Stimulated activated CD8-positive, alpha-beta memory T cell treated with anti-CD3 and anti-CD28 coated beads, Interleukin-7, amount 100 ng/mL, for 48 hours (primary cell): Measurements from ENCODE around the gene TRIM29.
"Not testable (repeated sequence)": the region's sequence is repeated elsewhere in the genome, so short reads cannot be mapped to it uniquely, and the experiment has no call there.

ENCODE experiments used
- DNase-seq, 2 donors: peaks; one replicate each; pipeline ENCODE4 v3.0.0-alpha.2; 2020; ENCODE audit warnings: low read depth in 1 of 2; ENCODE audit errors: extremely low read depth in 1 of 2

TRIM29 gene

DNA sequence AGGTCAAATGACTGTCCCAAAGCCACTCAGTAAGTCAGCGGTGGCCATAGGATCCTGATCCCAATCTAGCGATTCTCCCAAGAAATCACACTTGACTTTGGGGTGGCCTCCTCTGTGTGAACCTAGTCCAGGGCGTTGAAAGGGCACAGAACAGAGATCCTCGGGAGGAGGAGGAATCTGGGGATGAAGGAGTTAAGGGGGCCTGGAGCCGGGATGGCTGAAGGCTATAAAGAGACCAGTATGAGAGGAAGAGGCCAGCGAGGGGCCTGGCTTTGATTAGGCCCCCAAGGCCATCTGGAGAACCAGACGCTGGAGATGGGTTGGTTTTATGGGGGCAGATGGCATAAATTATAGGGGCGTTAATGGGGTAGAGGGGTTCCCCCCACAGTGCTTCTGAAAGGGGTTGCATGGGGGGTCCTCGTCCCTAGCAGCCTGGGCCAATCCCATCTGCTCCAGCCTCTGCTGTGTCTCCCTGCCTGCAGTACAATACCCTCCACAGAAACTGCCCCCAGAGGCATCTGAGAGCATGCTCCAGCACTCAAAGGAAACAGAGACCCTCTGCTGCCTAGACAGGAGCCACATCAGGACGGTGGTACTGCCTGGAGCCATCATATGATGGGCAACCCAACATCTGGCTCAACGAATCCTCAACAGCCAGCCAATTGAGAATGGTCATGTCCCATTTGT lies 35.2 kb upstream of the TRIM29 start:
- no peak for DNase-seq

GRCh38 chr11:120172054-120172911 lies 34.4 kb upstream of the TRIM29 start:
- DNase-seq: peak in 1 of 2 donors; percentile 28

DNA sequence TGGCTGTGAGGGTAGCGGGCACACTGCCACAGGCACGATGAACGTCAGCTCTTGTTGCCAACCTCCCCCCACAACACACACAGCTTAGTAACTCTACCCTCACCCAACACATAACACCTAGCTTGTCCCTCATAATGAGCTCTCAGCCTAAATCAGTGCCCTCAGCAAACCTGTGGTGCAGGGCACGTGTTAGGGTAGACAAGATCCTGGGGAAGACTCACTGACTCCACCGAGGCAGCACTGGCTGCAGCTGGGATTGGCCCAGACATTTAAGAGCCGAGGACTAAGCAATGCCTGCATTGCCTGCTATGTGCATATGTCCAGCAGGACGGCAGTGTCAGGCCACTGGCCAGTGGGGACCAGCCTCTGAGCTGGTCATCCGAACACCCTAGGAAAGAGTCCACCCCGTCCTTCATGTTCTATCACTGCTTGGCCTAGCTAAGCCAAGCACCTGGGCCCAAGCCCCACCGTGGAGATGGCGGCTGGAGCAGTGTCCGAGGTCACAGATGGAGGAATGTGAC lies 32.9 kb upstream of the TRIM29 start:
- DNase-seq: no peak

DNA sequence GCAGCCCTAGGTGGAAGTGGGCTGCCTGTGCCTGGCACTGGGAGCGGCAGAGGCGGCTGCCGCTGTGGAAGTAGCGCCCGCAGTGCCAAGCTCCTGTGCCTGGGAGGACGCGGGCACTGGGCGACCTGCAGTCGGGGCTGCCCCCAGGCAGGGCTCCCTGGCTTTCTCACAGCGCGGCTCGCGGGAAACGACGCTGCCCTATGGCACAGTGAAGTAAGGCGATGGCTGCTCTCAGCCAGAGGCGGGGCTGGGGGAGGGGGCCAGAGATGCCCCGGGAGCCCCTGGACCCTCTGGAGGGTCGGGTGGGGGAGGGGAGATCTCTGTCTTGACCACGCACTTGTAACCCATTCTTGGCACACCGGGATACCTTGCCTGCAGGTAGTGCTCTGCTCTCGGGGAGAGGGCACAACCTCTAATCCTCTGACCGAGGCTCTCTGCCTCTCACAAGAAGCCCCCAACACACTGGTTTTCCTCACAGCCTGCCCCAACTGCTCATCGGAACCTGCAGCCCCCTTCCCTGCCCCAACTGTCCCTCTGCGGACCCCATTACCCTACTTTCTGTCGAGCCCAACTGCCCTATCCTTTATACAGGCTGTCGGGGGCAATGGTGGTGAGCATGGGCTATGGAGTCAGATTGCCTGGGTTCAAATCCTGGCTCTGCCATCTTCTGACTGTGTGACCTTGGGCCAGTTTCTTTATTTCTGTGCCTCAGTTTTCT lies 32.2 kb upstream of the TRIM29 start:
- no peak for DNase-seq

- peak; percentile 10 to 33 for DNase-seq
Measured at GRCh38 chr11:120168960-120169681, 31.2 kb upstream of the TRIM29 start.

GRCh38 chr11:120168108-120168959 lies 30.4 kb upstream of the TRIM29 start:
- DNase-seq: no peak

DNA sequence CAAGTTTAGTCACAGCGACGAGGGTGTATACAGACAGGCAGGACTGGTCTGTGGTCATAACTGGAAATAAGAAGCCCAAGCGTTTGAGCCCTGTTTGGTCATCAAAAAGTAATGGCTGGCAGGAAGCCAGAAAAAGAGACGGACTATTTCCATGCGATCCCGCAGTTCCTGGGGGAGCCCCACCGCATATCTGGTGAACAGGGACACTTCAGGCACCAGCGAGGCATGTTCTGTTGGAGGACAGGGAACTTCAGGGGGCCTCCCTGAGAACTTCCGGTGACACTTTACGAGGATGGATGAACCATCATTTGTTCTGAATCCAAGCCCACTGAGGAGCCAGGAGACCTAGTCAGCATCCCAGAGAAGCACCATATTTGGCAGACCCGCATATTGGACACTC lies 29.7 kb upstream of the TRIM29 start:
- no peak for DNase-seq

GRCh38 chr11:120160436-120160835 lies 22.5 kb upstream of the TRIM29 start:
- no peak for DNase-seq

DNA sequence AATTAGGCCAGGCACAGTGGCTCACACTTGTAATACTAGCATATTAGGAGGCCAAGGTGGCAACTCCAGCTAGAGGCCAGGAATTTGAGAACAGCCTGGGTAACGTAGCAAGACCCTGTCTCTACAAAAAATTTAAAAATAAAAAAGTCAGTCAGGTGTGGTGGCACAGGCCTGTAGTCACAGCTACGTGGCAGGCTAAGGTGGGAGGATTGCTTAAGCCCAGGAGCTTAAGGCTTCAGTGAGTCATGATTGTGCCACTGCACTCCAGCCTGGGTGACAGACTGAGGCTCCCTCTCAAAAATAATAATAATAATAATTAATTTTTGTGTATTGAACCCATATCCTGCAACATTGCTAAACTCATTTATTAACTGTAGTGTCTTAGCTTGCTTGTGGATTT lies 15.3 kb upstream of the TRIM29 start:
- no peak for DNase-seq

- no peak for DNase-seq
Measured at GRCh38 chr11:120151536-120151935, 13.6 kb upstream of the TRIM29 start.

- DNase-seq: no peak
Measured at GRCh38 chr11:120149246-120149645, 11.3 kb upstream of the TRIM29 start.

- no peak for DNase-seq
Measured at GRCh38 chr11:120147950-120148270, 10.0 kb upstream of the TRIM29 start.

GRCh38 chr11:120147094-120147949 lies 9.4 kb upstream of the TRIM29 start:
- DNase-seq: no peak

DNA sequence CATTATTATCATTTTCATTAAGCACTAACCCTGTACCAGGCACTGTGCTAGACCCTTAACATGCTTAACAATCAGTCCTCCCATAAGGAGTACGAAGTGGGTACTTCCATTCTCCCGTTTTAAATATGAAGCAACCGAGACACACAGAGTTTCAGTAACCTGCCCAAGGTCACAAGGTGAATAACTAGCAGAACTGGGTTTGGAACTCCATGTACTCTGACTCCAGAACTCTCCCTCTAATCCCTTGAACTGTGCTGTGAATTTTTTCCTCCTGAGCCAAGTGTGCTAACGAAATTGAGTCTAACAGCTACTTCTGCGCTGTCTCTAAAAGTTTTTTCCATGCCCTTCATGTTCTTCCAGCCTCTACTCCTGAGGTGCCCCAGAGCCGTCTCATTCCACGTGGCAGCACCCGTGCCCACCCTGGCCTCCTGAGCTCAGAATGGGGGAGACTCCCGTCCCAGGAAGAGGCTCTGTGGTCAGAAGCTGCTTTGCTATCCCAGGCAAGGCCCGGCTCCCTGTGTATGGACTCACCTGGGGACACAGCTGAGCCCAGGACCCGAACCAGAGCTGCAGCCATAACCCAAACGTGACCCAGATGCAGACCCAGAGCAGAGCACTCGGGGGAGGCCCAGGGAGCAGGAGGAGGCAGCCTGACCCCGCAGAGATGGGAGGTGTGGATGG lies 8.6 kb upstream of the TRIM29 start:
- DNase-seq: no peak

DNA sequence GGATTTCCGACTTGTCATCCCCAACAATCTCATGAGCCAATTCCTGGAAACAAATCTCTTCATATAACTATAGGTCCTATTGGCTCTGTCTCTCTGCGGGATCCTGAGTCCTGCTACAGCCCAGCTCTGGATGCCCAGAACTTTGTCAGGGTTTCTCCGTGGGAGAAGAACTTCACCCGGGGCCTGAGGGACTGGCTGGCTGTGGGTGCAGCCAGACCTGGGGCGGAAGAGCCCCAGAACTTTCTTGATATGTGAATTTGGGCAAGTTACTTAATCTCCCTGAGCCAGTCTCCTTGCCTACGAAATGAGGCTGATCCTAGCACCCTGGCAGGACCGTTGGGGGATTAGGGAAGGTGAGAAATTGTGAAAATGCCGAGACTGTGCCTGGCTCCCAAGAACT lies 6.6 kb upstream of the TRIM29 start:
- no peak for DNase-seq

GRCh38 chr11:120143472-120143871 lies 5.6 kb upstream of the TRIM29 start:
- not testable (repeated sequence) for DNase-seq

DNA sequence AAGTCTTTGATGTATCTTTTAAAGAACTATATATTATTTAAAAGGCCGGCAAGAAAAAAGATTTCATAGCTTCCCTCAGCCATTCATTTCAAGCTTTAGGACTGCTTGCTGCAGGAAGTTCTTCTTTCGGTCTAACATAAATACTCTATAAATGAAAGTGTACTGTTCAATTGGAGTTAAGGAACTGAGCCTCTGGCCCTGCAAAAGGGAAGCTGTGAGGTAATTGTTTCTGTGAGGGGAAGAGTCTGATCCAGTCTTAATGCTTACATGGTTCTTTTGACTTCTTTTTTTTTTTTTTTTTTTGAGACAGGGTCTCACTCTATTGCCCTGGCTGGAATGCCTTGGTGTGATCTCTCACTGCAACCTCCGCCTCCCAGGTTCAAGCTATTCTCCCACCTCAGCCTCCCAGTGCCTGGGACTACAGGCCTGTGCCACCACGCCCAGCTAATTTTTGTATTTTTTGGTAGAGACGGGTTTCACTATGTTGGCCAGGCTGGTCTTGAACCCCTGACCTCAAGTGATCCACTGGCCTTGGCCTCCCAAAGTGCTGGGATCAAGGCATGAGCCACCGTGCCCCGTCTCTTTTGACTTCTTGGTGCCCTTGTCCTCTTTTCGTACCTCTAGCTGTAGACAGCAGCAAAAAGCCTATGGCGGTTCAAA lies 4.7 kb upstream of the TRIM29 start:
- DNase-seq: no peak
